Stimulated activated CD4-positive, alpha-beta T cell treated with anti-CD3 and anti-CD28 coated beads, Interleukin-15, amount 100 ng/mL, for 24 hours (primary cell): ENCODE results near the gene LRRC49.
"Not testable (repeated sequence)": the region's sequence is repeated elsewhere in the genome, so short reads cannot be mapped to it uniquely, and the experiment has no call there.

Experiments
- DNase-seq: peaks from one replicate; pipeline ENCODE4 v3.0.0-alpha.2; 2020

The LRRC49 gene

GRCh38 chr15:70931821-70932220 lies 39.2 kb downstream of the LRRC49 start:
- DNase-seq = no peak

- DNase-seq = no peak
Observed at GRCh38 chr15:70932397-70932796, 39.8 kb downstream of the LRRC49 start.

- no peak for DNase-seq
Observed at GRCh38 chr15:70933411-70933810, 40.8 kb downstream of the LRRC49 start.

GRCh38 chr15:70935631-70936030 lies 43.0 kb downstream of the LRRC49 start:
- no peak for DNase-seq

GRCh38 chr15:70936326-70936725 lies 43.7 kb downstream of the LRRC49 start:
- no peak for DNase-seq

GRCh38 chr15:70943285-70943684 lies 50.7 kb downstream of the LRRC49 start:
- DNase-seq = not testable (repeated sequence)

- no peak for DNase-seq
Observed at GRCh38 chr15:70947351-70948335, 55.0 kb downstream of the LRRC49 start.

GRCh38 chr15:70950953-70951352 lies 58.3 kb downstream of the LRRC49 start:
- no peak for DNase-seq

GRCh38 chr15:70954171-70954570 lies 61.5 kb downstream of the LRRC49 start:
- no peak for DNase-seq

- DNase-seq = no peak
Observed at GRCh38 chr15:70954733-70955132, 62.1 kb downstream of the LRRC49 start.

GRCh38 chr15:70955151-70955550 lies 62.5 kb downstream of the LRRC49 start:
- no peak for DNase-seq

GRCh38 chr15:70956201-70956995 lies 63.8 kb downstream of the LRRC49 start:
- DNase-seq = no peak

- no peak for DNase-seq
Observed at GRCh38 chr15:70962084-70962483, 69.5 kb downstream of the LRRC49 start.

GRCh38 chr15:70963199-70963598 lies 70.6 kb downstream of the LRRC49 start:
- no peak for DNase-seq

GRCh38 chr15:70964058-70964457 lies 71.4 kb downstream of the LRRC49 start:
- DNase-seq = no peak

- no peak for DNase-seq
Observed at GRCh38 chr15:70964686-70965085, 72.1 kb downstream of the LRRC49 start.

GRCh38 chr15:70967646-70968045 lies 75.0 kb downstream of the LRRC49 start:
- no peak for DNase-seq

GRCh38 chr15:70974004-70974832 lies 81.6 kb downstream of the LRRC49 start:
- DNase-seq = no peak

GRCh38 chr15:70976851-70977250 lies 84.2 kb downstream of the LRRC49 start:
- no peak for DNase-seq

GRCh38 chr15:70995383-70995970 lies 102.9 kb downstream of the LRRC49 start:
- DNase-seq = no peak

GRCh38 chr15:70998319-70998718 lies 105.7 kb downstream of the LRRC49 start:
- no peak for DNase-seq

- DNase-seq = no peak
Observed at GRCh38 chr15:71002316-71002715, 109.7 kb downstream of the LRRC49 start.
